GM10248 (cell line): ENCODE data around the gene FNDC3B.
"Not testable (repeated sequence)": the region's sequence is repeated elsewhere in the genome, so short reads cannot be mapped to it uniquely, and the experiment has no call there.

ENCODE experiments used
- CTCF ChIA-PET: fragments of 300-600 bp; sonication (Branson Sonifier 250); formaldehyde crosslinking; extraction: SDS; loops from one replicate; lab custom pipeline; 2021; ENCODE audit warnings: antibody characterized with exemption; lab: Yijun Ruan, JAX
- POLR2A ChIA-PET: fragments of 350-650 bp; sonication (Branson Sonifier 250); formaldehyde crosslinking; extraction: SDS; loops from one replicate; lab custom pipeline; 2020; ENCODE audit warnings: antibody characterized with exemption; lab: Yijun Ruan, JAX
- DNase-seq: peaks from one replicate; pipeline ENCODE4 v3.0.0; 2012; ENCODE audit errors: extremely low spot score
- CTCF ChIP-seq: IDR thresholded peaks from 2 replicates; pipeline ENCODE4 v1.5.1; 2012; ENCODE audit warnings: mild to moderate bottlenecking, low read depth; ENCODE audit errors: extremely low read depth, missing control alignments, control extremely low read depth

FNDC3B gene

GRCh38 chr3:172359231-172359630, 319.9 kb downstream of the FNDC3B start:
- no peak for DNase-seq
- ChIA-PET POLR2A (no interaction called here), CTCF (interaction anchor here (1.5 to 2.0 kb wide), 2 partner anchors 18 to 238 kb away, joined by 3 to 7 read pairs; no protein-coding TSS in a partner anchor)
- no peak for TF ChIP-seq CTCF

- ChIA-PET POLR2A (no interaction called here), CTCF (no interaction called here)
- no peak for DNase-seq
- no peak for TF ChIP-seq CTCF
Measured at GRCh38 chr3:172359996-172360395, 320.6 kb downstream of the FNDC3B start.

- ChIA-PET POLR2A (no interaction called here), CTCF (interaction anchor here (1.7 to 1.8 kb wide), 2 partner anchors 9 to 30 kb away, joined by 6 to 7 read pairs; no protein-coding TSS in a partner anchor)
- TF ChIP-seq CTCF, result no peak
- no peak for DNase-seq
Measured at GRCh38 chr3:172362583-172362982, 323.2 kb downstream of the FNDC3B start.

GRCh38 chr3:172364374-172365027, 325.1 kb downstream of the FNDC3B start:
- CTCF ChIA-PET, result interaction anchor here (1.2 to 3.0 kb wide), 5 partner anchors 9 to 302 kb away, joined by 3 to 10 read pairs (median 8); no protein-coding TSS in a partner anchor
- TF ChIP-seq CTCF, result no peak
- no peak for DNase-seq
- POLR2A ChIA-PET, result no interaction called here

GRCh38 chr3:172365028-172365567, 325.7 kb downstream of the FNDC3B start:
- ChIA-PET POLR2A (no interaction called here), CTCF (interaction anchor here (1.2 to 3.0 kb wide), 5 partner anchors 9 to 301 kb away, joined by 3 to 10 read pairs (median 8); no protein-coding TSS in a partner anchor)
- no peak for TF ChIP-seq CTCF
- DNase-seq, result no peak

- DNase-seq, result no peak
- TF ChIP-seq CTCF, result no peak
- CTCF ChIA-PET, result interaction anchor here (1.2 kb wide), 1 partner anchor 11 kb away, joined by 4 read pairs; no protein-coding TSS in a partner anchor
- POLR2A ChIA-PET, result no interaction called here
Measured at GRCh38 chr3:172367205-172368105, 328.1 kb downstream of the FNDC3B start.

- POLR2A ChIA-PET, DNase-seq: not testable (repeated sequence)
- CTCF ChIA-PET, result interaction anchor here (1.2 kb wide), 1 partner anchor 10 kb away, joined by 4 read pairs; no protein-coding TSS in a partner anchor
Measured at GRCh38 chr3:172368556-172368955, 329.2 kb downstream of the FNDC3B start.
